Left kidney (tissue), 8 donors: ENCODE results near the gene GCHFR. TPM values are rescaled to one million over a fixed set of nuclear protein-coding genes. Genes with fewer than 3 reads are reported as not detected.

Source experiments
- DNase-seq: peaks from one replicate; pipeline ENCODE4 v3.0.0-alpha.2; 2013
- long read RNA-seq, 8 donors: transcript quantifications; one replicate each; lab custom pipeline, GENCODE V29; 2026
- polyA plus RNA-seq: library from polyadenylated mRNA; unstranded; fragments of 120-200 nt; gene quantifications from one replicate; pipeline ENCODE4 v1.2.1, GENCODE V29; 2013; ENCODE audit not compliant: insufficient read length

Gene GCHFR
- 33.2 TPM for polyA plus RNA-seq
- long read RNA-seq, donor 1, transcript GCHFR-201 (3 exons, 777 nt), result major isoform, 60 of 83 reads
- long read RNA-seq, donor 1, partial matches to known transcripts, result 7 of 83 reads
- long read RNA-seq, donor 1, other reads (novel, unspliced or antisense), result 12 of 83 reads
- long read RNA-seq, donor 2, transcript GCHFR-201 (3 exons, 777 nt), result major isoform, 36 of 53 reads
- long read RNA-seq, donor 2, partial matches to known transcripts, result 0 of 53 reads
- long read RNA-seq, donor 2, other reads (novel, unspliced or antisense), result 15 of 53 reads
- long read RNA-seq, donor 3, transcript GCHFR-201 (3 exons, 777 nt), result major isoform, 32 of 35 reads
- long read RNA-seq, donor 3, partial matches to known transcripts, result 0 of 35 reads
- long read RNA-seq, donor 3, other reads (novel, unspliced or antisense), result 0 of 35 reads
- long read RNA-seq, donor 4, transcript GCHFR-201 (3 exons, 777 nt), result major isoform, 9 of 9 reads
- long read RNA-seq, donor 4, partial matches to known transcripts, result 0 of 9 reads
- long read RNA-seq, donor 4, other reads (novel, unspliced or antisense), result 0 of 9 reads
- long read RNA-seq, donor 5, transcript GCHFR-201 (3 exons, 777 nt), result major isoform, 78 of 123 reads
- long read RNA-seq, donor 5, partial matches to known transcripts, result 27 of 123 reads
- long read RNA-seq, donor 5, other reads (novel, unspliced or antisense), result 13 of 123 reads
- long read RNA-seq, donor 6, transcript GCHFR-201 (3 exons, 777 nt), result major isoform, 61 of 80 reads
- long read RNA-seq, donor 6, partial matches to known transcripts, result 15 of 80 reads
- long read RNA-seq, donor 6, other reads (novel, unspliced or antisense), result 0 of 80 reads
- long read RNA-seq, donor 7, transcript GCHFR-201 (3 exons, 777 nt), result major isoform, 46 of 53 reads
- long read RNA-seq, donor 7, transcript GCHFR-202 (2 exons, 785 nt), result minor isoform, 6 of 53 reads
- long read RNA-seq, donor 7, partial matches to known transcripts, result 0 of 53 reads
- long read RNA-seq, donor 7, other reads (novel, unspliced or antisense), result 0 of 53 reads
- long read RNA-seq, donor 8, transcript GCHFR-201 (3 exons, 777 nt), result major isoform, 20 of 26 reads
- long read RNA-seq, donor 8, partial matches to known transcripts, result 6 of 26 reads
- long read RNA-seq, donor 8, other reads (novel, unspliced or antisense), result 0 of 26 reads

DNA sequence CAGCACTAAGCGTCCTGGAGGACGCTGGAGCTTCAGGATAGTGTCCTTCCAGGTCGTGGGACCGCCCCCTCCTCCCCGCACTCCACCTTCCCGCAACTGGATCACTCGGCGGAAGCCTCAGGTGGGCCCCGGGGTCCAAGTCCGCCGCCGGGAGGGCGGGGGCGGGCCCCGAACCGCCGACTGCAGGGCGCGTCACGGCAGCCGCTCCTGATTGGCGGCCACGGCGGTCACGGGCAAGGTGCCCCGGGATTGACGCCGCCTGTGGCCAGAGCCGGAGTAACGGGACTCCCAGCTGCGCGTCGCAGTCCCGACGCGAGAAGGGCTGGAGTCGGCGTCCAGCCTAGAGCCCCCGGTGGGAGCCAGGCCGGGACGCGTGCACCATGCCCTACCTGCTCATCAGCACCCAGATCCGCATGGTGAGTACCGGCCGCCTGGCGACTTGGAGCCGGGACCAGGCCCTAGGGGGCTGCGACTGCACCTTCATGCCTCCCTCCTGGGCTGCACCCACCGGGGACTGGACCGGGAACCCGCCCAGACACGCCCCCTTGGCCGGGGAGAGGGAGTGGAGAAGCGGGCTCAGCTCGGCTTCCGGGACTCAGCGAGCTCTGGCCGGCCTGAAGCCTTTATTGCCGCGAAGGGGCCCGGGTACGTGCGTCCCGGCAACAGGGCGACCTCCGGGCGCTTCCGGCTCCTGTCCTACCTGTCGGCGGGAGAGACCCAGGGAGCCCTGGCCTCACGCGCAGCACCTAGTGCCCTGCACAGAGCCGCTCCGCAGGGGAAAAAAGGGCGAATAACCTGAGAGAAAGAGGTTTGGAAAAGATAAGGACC, at the start of gene GCHFR:
TSS of gene GCHFR (plus strand) at position 268 of the 828 bp plus-strand sequence. CDS start at position 381, 113 bp downstream.
- DNase-seq, result peak; percentile 65

DNA sequence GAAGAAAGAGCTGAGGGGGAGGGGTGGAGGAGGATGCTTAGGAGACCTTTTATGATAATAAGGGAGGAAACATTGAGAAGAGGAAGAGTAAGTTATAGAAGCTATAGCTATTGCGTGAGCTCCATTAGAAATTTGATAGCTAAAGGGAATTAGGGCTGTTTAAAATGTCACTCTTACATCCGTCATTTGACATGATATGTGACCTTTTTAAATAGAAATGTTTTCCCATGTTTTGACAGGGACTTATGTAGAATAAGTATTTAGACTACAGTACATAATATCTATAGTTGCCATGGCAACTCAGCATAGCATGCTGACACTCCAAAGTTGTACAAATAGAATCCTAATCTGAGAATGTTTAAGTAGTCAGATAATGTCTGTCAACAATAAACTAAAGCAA, 49.7 kb upstream of the GCHFR start:
- no peak for DNase-seq

DNA sequence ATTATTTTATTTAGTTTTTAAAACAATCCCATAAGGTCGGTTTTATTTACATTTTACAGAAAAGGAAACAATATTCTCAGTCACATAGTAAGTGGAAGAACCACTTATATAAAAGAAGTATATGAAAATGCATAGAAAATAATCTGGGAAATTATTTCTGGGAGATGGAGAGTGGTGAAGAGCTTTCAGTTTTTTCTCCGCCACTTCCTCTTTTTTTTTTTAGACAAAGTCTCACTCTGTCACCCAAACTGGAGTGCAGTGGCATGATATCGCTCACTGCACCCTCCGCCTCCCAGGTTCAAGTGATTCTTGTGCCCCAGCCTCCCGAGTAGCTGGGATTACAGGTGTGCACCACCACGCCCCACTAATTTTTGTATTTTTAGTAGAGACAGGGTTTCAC, 47.7 kb upstream of the GCHFR start:
- no peak for DNase-seq

DNA sequence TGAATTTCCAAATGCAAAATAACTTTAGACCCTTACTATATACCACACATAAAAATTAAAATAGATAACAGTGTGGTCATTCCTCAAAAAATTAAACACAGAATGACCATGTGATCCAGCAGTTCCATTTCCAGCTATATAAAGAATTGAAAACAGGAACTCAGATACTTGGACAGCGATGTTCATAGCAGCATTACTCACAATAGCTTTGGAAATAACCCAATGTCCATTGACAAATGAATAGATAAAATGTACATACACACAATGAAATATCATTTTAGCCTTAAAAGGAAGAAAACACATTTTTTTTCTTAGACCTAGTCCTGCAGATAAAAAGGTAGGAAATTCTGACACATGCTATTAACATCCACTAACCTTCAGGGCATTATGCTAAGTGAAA, 42.2 kb upstream of the GCHFR start:
- DNase-seq, result no peak

DNA sequence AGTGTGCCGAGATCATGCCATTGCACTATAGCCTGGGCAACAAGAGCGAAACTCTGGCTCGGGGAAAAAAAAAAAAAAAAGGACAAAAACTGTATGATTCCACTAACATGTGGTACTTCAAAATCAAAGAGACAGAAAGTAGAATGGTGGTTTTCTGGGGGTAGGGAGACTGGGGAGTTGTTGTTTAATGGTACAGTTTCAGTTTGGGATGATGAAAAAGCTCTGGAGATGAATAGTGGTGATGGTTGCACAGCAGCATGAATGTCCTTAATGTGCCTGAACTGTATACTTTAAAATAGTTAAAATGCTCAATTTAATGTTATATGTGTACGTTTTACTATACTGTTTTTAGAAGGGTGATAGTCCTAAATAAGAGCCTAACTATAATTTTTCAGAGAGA, 41.5 kb upstream of the GCHFR start:
- no peak for DNase-seq

DNA sequence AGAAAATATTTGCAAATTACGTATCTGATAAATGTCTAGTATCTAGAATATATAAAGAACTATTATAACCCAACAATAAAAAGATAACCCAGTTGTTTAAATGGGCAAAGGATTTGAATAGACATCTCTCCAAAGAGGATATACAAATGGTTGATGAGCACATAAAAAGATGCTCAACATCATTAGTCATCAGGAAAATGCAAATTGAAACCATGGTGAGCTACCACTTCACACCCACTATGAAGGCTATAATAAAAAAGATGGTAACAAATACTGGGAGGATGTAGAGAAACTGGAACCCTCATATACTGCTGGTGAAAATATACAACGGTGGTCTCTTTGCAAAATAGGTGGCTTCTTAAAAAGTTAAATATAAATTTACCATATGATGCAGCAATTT, 40.9 kb upstream of the GCHFR start:
- DNase-seq, result no peak

DNA sequence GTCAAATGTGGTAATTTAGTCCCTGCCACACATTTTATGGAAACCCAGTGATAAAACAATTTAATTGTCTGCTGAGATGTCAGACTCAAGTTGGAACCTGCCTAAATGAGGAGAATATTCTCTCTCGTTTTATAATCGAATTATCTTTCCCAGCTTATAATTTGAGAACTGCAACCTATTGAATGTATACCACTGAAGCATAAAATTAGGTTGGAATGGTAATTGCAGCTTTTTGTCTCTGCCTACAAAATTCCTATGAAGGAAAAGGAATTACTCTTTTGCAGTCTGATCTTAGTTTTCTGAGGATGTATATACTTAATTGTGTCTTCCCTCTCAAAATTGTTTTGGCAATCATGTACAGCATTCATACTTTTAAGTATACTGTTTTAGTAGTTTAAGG, 39.9 kb upstream of the GCHFR start:
- DNase-seq, result no peak

DNA sequence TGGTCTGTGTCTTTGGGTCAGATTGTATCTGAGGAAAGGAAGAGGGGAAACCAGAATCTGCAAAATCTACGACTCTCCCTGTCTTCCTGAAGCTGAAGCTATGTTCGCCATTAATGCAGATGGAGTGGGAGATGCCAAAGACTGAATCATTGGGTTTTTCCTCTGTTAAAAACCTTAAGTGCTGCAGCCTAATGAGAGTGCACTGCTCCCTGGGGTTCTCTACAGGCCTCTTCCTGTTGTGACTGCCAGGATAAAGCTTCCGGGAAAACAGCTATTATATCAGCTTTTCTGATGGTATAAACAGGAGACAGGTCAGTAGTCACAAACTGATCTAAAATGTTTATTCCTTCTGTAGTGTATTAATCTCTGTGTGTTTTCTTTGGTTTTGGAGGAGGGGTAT, 32.8 kb upstream of the GCHFR start:
- DNase-seq, result no peak

DNA sequence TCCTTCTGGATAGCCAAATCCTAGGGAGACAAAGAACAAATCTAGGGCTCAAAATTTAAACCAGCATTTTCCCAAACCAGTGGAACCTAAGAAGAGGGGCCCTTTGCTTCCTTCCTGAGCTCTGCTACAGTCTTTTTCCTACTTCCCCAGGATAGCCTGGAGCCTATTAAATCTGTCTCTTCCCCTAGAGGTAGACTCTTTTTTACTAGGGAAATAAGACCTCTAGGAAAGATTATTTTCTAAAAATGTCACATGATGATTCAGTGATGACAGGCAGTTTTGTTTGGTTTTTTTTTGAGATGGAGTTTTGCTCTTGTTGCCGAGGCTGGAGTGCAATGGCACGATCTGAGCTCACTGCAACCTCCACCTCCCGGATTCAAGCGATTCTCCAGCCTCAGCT, 27.3 kb upstream of the GCHFR start:
- DNase-seq, result no peak

DNA sequence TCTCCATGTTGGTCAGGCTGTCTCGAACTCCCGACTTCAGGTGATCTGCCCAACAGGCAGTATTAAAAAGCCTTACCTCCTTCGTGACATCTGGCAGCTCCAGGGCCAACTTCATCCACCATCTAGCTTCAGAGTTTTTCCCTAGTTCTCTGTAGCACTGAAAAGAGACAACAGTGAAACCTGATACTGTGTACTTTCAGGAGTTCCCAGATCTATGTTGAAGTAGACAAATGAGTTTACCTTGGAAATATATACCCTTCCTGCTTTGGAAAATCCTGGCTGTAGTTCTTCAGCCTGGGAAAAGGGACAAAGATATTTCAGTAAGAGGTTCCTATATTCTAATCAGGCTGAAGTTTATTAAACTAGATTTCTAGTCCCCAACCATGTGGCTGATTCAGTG, 26.8 kb upstream of the GCHFR start:
- peak; percentile 26 for DNase-seq

DNA sequence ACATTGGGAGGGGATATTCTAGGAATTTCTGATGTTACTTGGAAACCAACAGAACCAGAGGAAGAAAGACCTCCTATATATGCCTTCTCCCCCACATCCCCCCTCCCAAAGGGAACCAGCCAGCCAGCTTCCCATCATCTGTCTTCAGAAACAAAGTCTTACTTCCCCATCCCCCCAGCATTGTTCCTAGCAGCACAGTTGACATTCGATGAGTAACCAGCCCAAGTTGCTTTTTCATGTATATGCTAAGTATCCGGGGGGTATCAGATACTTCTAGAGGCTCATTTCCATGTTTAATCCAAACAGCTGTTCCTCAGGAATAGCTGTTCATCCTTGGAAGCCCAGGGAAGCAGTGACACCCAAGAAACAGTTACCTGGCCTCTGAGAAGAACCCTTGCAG, 24.8 kb upstream of the GCHFR start:
- no peak for DNase-seq

DNA sequence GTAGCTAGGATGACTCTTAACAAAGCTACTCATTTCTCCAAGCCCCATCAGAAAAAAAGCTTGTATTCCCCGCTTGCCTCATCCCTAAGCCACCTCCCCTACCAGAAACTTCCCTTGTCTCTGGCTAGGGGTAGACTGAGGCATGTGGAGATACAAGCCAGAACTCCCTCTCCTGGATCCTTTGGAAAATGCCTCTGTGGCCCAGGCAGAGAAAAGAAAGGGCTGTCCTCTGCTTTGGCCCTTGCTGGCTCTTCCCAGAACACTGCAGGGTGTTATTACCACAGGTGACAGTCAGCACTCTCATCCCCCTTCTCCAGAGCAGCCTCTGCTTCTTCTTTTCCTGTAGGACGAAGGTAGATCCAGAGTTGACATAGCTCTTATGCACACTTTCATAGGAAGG, 24.0 kb upstream of the GCHFR start:
- no peak for DNase-seq

DNA sequence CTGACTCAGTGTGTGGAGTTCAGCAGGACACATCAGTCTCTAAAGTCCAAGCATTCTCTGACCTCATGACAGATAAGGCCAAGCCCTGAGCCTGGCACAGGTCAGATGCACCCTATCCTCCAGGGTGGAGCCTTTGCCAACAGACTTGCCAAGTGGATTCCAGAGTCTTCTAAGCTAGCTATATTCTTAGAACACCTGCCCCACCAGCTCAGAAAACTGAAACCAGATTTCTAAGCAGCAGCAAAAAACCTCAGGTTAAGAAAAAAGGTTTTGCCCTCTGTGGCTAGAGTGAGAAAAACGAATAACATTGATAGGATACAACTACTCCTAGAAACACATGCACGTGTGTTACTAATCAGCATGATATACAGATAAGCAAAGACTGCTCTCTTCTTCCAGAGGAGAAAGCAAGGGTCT, 20.4 kb upstream of the GCHFR start:
- no peak for DNase-seq

DNA sequence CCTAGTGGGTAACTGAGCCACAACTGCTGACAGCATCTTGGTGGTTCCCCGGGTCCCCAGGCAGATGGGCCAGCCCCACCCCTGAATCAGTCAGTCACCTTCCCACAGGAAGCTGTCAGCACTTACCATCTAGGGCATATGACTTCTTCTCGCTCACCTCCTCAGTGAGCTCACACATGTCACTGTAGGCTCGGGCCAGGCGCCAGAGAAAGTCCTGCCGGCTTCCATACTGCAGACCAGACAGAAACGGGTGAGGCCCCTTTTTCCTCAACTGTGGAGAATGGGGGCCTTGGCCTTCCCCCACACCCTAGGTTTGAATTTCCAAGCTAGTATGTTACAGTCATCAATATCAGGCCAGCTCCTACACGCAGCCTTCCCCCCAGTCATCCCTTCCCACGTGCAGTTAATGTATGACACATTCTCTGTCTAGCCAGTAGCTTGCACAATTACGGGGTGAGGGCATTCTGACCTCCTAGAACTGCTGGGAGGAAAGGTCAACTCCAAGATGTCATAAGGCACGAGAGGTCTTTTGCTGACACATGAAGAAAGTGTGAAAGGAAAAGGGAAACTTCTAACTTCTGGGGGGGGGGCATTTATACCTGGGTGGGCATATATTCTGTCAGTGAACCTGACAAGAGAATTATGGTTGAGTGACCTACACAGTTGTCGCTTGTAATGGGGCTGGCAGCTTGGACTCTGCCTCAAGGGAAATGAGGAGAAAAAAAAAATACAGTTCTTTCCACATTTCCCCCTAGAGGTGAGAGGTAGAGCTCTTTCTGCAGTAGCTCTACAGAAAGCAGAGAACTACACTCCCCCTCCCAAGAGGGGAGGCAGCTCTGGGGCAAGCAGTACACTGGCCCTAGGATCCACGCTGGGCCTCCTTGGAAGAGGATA, 19.7 kb upstream of the GCHFR start:
- no peak for DNase-seq

DNA sequence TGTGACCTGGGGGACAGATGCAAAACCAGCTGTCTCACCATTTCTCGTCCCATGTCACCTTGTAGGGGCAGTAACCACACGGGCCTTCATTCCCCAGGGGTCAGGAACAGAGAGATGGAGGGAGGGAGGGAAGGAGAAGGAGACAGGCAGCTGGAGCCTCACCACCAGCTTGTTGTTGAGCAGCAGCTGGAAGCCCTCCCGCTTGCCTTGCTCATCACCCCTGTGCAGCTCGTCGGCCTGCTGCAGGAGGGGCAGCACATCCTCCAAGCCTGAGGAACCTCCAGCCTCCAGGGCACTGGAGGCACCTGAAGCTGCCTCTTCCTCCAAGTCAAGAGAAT, 19.1 kb upstream of the GCHFR start:
- DNase-seq, result no peak

DNA sequence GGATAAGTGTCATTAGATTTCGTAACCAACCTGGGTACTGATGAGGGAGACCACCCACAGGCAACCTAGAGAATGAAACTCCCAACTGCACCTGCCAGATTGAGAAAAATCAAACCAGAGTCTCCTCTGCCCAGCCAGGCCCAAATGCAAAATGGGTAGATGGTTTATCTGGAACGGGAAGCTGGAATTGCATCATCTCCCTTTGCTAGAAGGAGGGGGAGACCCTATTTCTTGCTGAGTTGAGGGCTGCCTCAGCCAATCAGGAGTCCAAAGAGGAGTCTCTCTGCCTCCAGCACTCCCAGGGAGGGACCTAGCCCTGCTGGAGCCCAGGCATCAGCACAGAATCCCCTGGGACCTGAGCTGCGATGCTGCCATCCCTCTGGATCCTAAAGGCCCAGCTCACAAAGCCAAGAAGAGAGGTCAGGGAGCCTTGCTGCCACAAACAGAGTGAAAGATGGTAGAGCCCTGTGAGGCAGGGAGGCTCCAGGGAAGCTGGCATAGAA, 16.9 kb upstream of the GCHFR start:
- DNase-seq, result no peak

DNA sequence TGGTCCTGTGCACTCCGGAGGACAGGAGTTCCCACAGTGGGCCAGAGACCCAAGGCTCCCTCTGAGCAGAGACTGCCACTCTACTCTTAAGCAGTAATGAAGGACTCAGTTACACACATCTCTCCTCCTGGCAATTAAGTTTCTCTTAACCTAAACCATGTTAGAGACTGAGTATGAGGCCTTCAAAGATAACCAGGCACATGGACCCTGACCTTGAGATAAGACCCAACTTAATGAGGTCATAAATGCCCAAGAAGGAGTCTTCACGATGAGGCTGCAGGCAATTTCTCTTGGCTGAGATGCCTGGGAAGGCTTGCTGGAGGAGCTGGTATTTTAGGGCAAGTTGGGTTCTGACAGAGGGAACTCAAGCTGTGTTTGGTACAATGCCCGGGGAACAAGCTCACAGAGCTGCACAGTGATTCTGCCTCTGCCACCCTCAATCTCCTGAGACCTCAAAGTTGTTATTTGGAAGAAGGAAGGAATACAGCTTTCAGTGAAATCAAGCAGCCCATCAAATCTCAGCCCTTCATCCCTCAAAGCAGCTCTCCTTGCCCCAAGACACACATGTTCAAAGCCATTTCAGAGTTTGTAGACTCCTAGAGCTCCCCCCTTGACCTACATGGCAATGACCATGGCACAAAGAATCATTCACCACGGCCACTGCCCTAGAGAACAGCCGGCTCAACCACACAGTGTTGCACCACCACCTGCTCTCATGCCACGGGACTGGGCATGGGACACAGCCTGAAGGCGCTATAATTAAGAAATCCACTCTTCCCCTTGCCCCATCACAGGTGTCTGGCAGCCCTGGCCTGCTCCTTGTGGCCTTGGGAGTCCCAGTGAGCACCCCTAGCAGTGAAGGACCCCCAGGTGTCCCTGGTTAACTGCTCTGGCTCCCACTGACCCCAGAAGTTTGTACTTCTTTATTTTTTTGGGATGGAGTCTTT, 15.9 kb upstream of the GCHFR start:
- no peak for DNase-seq

DNA sequence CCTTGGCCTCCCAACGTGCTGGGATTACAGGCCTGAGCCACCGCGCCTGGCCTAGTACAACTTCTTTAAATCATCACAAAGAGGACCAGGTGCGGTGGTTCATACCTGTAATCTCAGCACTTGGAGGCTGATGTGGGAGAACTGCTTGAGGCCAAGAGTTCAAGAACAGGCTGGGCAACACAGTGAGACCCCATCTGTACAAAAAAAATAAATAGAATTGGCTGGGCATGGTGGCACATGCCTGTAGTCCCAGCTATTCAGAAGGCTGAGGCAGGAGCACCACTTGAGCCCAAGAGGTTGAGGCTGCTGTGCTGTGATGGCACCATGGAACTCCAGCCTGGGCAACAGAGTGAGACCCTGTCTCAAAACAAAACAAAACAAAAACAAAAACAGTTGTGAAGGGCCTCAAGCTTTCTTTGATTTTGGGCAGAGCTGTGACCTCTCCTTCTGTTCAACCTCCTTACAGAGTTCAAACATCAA, 14.7 kb upstream of the GCHFR start:
- DNase-seq, result no peak

DNA sequence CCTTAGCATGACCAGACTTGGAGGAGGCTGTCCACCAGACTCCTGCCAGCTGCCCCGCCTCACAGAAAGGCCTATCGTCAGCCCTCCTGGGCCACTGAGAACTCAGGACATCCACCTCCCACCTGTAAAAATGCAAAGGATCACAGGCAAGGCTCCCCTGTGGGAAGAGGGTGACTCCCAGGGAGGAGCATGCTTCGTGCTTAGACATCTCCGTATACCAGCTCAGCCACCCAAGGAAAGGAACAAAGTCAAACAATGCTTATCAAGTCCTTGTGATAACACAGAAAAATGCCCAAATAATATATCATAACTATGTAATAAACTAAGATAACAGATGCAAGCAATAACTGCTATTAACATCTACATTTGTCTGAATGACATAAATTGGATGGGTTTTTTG, 13.0 kb upstream of the GCHFR start:
- DNase-seq, result no peak
